Measurements from ENCODE around the gene PRTFDC1.

Gene PRTFDC1

DNA sequence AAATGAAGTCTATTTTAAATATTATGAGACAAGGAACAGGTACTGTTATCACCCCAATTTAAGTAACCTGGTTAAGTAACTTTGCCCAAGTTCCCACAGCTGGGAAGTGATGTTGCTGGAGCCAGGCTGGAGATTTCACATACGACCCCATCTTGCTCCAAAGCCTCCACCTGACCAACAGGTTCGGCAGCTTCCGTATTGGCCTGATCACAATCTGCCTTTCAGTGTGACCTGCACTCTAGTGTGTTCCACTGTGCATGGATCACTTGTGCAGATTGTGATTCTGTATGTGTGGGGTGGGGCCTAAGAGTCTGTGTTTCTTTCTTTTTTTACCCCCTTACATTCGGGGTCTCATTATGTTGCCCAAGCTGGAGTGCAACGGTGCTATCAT lies 66.1 kb downstream of the PRTFDC1 start:
- Histone ChIP-seq H3K9me3 (ENCODE audit: insufficient read depth, low read depth, low read length) (no peaks in the 10 kb centered on the region), H3K27me3 (ENCODE audit: insufficient read depth, low read length) (no peaks in the 10 kb centered on the region), H3K36me3 (ENCODE audit: insufficient read depth, low read length) (no peaks in the 10 kb centered on the region), H3K9ac (ENCODE audit: low read depth, low read length) (no peak overlapping the region), H3K4me3 (ENCODE audit: low read length) (no peak overlapping the region), H3K27ac (ENCODE audit: low read depth, low read length) (no peak overlapping the region), H3K4me1 (ENCODE audit: insufficient read depth, low read length) (peaks cover 16% of the 10 kb centered on the region; the same call in 1 of the 2 replicates)
- 82% methylated on average over 5 of the region's 5 CpGs for WGBS

DNA sequence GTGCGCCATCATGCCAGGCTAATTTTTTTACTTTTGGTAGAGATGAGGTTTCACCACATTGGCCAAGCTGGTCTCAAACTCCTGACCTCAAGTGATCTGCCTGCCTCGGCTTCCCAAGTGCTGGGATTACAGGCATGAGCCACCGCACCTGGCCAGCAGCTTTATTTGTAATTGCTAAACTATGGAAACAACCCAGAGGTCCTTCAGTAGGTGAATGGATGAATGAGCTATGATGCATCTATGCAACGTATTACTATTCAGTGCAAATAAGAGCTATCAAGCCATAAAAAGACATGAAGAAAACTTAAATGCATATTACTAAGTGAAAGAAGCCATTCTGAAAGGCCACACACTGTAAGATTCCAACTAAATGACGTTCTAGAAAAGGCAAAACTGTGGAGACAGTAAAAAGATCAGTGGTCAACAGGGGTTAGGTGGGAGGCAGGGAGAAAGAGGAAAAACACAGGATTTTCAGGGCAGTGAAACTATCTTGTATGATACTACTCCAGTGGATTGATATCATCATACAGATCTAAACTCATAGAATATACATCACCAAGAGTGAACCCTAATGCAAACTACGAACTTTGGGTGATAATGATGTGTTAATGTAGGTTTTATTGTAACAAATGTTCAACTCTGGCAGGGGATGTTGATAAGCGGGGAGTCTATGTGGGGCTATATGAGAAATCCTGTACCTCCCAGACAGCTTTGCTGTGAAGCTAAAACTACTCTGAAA lies 66.7 kb downstream of the PRTFDC1 start:
- H3K27me3 ChIP-seq (ENCODE audit: insufficient read depth, low read length): no peaks in the 10 kb centered on the region
- H3K4me1 ChIP-seq (ENCODE audit: insufficient read depth, low read length): peaks cover 16% of the 10 kb centered on the region; the same call in 1 of the 2 replicates
- no peaks in the 10 kb centered on the region for H3K9me3 ChIP-seq (ENCODE audit: insufficient read depth, low read depth, low read length)
- 94% methylated on average over 6 of the region's 7 CpGs for WGBS
- no peak overlapping the region for H3K27ac ChIP-seq (ENCODE audit: low read depth, low read length)
- no peak overlapping the region for H3K4me3 ChIP-seq (ENCODE audit: low read length)
- H3K36me3 ChIP-seq (ENCODE audit: insufficient read depth, low read length): no peaks in the 10 kb centered on the region
- no peak overlapping the region for H3K9ac ChIP-seq (ENCODE audit: low read depth, low read length)

DNA sequence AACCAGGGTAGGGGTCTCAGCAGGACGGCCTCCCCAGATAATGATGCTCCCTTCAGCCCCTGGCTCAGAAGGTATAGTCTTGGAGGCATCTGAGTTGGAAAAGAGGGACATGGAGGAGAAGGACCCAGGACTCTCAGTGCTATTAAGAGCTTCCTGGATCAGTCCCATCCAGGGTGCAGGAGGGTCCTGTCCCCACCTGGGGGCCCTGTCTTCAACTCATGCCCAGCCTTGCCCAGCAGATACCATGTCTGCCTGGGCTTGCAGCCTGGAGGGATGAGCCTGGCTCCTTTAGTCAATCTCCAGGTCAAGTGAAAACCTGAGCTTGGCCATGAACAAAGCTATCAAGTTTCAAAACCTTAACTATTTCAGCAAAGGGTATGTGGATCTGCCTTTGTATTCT lies 67.6 kb downstream of the PRTFDC1 start:
- no peak overlapping the region for H3K9ac ChIP-seq (ENCODE audit: low read depth, low read length)
- H3K4me1 ChIP-seq (ENCODE audit: insufficient read depth, low read length): peaks cover 16% of the 10 kb centered on the region; the same call in 1 of the 2 replicates
- no peak overlapping the region for H3K4me3 ChIP-seq (ENCODE audit: low read length)
- whole genome bisulfite sequencing: 100% methylated on average over 1 of the region's 1 CpG
- H3K27ac ChIP-seq (ENCODE audit: low read depth, low read length): no peak overlapping the region
- no peaks in the 10 kb centered on the region for H3K27me3 ChIP-seq (ENCODE audit: insufficient read depth, low read length)
- no peaks in the 10 kb centered on the region for H3K9me3 ChIP-seq (ENCODE audit: insufficient read depth, low read depth, low read length)
- H3K36me3 ChIP-seq (ENCODE audit: insufficient read depth, low read length): no peaks in the 10 kb centered on the region

DNA sequence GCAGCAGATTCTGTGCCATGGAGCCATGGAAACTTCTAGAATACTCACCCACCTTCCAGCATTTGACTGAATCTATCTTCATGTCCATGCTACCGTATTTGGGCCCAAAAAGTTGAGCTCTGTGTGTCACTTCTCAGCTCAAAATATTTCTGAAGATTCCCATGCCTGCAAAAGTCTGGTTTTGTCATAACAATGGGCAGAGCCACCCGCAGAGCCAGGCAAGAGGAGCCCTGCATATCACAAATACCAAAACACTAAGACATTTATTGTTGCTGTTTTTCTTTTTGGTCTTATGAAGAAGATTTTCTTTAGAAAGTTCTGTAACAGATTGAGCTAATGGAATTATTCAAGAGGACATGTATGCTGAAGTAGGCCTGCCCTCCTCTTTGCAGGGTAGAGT lies 68.1 kb downstream of the PRTFDC1 start:
- Histone ChIP-seq H3K4me1 (ENCODE audit: insufficient read depth, low read length) (peaks cover 16% of the 10 kb centered on the region; the same call in 1 of the 2 replicates), H3K9me3 (ENCODE audit: insufficient read depth, low read depth, low read length) (no peaks in the 10 kb centered on the region), H3K27me3 (ENCODE audit: insufficient read depth, low read length) (no peaks in the 10 kb centered on the region), H3K36me3 (ENCODE audit: insufficient read depth, low read length) (no peaks in the 10 kb centered on the region), H3K27ac (ENCODE audit: low read depth, low read length) (peak overlapping the region; percentile 41; the same call in 1 of the 2 replicates), H3K4me3 (ENCODE audit: low read length) (no peak overlapping the region), H3K9ac (ENCODE audit: low read depth, low read length) (no peak overlapping the region)
- 73% methylated on average over 2 of the region's 2 CpGs for WGBS

DNA sequence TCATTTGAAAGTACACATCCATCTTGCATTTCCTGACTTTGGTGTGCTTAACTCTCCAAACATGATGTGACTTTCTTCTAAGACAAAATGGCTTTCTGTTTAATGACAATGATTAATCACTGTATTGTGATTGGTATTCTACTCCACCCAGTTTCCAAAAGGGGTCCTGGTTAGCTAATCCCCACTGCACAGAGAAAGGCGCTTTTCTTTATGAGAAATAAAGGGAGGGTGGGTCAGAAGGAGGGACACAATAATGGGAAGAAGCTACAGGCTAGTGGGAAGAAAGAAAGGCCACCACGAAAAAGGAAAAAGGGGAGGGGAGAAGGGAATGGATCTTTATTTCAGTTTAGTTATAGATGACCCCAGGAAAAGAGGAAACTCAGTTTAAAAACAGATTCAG lies 69.2 kb downstream of the PRTFDC1 start:
- no peak overlapping the region for H3K9ac ChIP-seq (ENCODE audit: low read depth, low read length)
- H3K9me3 ChIP-seq (ENCODE audit: insufficient read depth, low read depth, low read length): no peaks in the 10 kb centered on the region
- no peaks in the 10 kb centered on the region for H3K27me3 ChIP-seq (ENCODE audit: insufficient read depth, low read length)
- H3K36me3 ChIP-seq (ENCODE audit: insufficient read depth, low read length): no peaks in the 10 kb centered on the region
- 46% methylated on average over 2 of the region's 2 CpGs for WGBS
- H3K4me1 ChIP-seq (ENCODE audit: insufficient read depth, low read length): peaks cover 24% of the 10 kb centered on the region; the same call in 1 of the 2 replicates
- no peak overlapping the region for H3K27ac ChIP-seq (ENCODE audit: low read depth, low read length)
- no peak overlapping the region for H3K4me3 ChIP-seq (ENCODE audit: low read length)

DNA sequence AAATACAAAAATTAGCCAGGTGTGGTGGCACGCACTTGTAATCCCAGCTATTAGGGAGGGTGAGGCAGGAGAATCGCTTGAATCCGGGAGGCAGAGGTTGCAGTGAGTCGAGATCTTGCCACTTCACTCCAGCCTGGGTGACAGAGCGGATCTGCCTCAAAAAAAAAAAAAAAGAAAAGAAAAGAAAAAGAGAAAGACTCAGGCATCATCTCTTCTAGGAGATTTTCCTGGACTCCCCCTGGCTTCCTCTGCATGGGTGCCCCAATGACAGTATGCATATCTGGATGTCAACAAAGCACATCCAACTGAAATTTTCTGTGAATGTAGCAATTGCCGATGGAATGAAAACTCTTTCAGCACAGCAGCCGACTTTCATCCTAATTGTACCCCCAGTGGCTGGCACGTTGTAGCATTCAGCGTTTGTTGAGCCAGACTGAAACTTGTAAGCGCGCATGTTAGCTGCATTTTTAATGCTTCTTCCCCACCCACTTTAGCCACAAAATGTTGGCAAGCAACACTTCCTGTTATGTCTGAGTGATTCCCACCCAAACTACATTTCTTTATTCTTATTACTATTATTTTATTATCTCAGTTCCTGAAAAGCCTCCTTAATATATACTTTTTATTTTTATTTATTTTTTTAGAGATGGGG lies 70.2 kb downstream of the PRTFDC1 start:
- Histone ChIP-seq H3K4me3 (ENCODE audit: low read length) (no peak overlapping the region), H3K27me3 (ENCODE audit: insufficient read depth, low read length) (no peaks in the 10 kb centered on the region), H3K9ac (ENCODE audit: low read depth, low read length) (no peak overlapping the region), H3K36me3 (ENCODE audit: insufficient read depth, low read length) (no peaks in the 10 kb centered on the region), H3K9me3 (ENCODE audit: insufficient read depth, low read depth, low read length) (no peaks in the 10 kb centered on the region), H3K27ac (ENCODE audit: low read depth, low read length) (no peak overlapping the region), H3K4me1 (ENCODE audit: insufficient read depth, low read length) (peaks cover 25% of the 10 kb centered on the region; the same call in 1 of the 2 replicates)
- 94% methylated on average over 10 of the region's 11 CpGs for WGBS

DNA sequence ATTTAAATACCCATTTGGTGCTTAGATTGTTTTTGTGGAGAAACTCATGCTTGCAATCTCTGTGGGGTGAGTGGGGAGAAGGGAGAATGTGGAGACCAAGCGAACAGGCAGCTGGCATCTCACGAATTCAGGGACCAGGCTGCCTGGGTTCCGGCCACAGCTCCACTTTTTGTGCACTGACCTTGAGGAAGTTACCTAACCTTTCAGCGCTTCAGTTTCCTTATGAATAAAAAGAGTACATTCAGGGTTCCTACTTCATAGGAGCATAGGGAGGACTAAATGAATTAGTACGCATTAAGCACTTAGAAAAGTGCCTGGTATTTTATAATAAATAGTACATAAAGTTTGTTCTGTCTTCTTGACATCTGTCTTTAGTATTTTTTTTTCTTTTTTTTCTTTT lies 72.5 kb downstream of the PRTFDC1 start:
- no peaks in the 10 kb centered on the region for H3K9me3 ChIP-seq (ENCODE audit: insufficient read depth, low read depth, low read length)
- WGBS: 92% methylated on average over 4 of the region's 5 CpGs
- no peaks in the 10 kb centered on the region for H3K27me3 ChIP-seq (ENCODE audit: insufficient read depth, low read length)
- peaks cover 22% of the 10 kb centered on the region; the same call in 1 of the 2 replicates for H3K4me1 ChIP-seq (ENCODE audit: insufficient read depth, low read length)
- H3K27ac ChIP-seq (ENCODE audit: low read depth, low read length): no peak overlapping the region
- no peaks in the 10 kb centered on the region for H3K36me3 ChIP-seq (ENCODE audit: insufficient read depth, low read length)
- no peak overlapping the region for H3K4me3 ChIP-seq (ENCODE audit: low read length)
- H3K9ac ChIP-seq (ENCODE audit: low read depth, low read length): no peak overlapping the region

DNA sequence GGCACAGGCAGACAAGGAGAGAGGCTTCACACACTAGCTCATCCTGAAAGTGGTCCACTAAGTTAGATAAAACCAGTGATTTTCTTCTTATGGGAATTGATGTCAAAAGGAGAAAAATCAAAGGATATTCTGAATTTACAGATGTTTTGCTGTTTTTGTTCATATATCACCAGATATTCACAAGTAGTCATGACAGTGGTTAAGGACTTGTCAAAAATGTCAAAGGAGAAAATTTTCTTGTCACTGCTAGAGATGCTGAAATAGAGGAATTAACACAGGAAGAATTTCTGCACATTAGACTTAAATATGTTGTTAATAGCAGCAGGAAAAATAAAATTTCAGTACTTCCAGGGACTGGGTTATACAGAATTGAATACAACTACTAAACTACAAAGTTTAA lies 78.3 kb downstream of the PRTFDC1 start:
- no peaks in the 10 kb centered on the region for H3K27me3 ChIP-seq (ENCODE audit: insufficient read depth, low read length)
- H3K9me3 ChIP-seq (ENCODE audit: insufficient read depth, low read depth, low read length): no peaks in the 10 kb centered on the region
- no peaks in the 10 kb centered on the region for H3K36me3 ChIP-seq (ENCODE audit: insufficient read depth, low read length)
- H3K27ac ChIP-seq (ENCODE audit: low read depth, low read length): no peak overlapping the region
- no peak overlapping the region for H3K4me3 ChIP-seq (ENCODE audit: low read length)
- H3K4me1 ChIP-seq (ENCODE audit: insufficient read depth, low read length): peaks cover 18% of the 10 kb centered on the region
- no peak overlapping the region for H3K9ac ChIP-seq (ENCODE audit: low read depth, low read length)

DNA sequence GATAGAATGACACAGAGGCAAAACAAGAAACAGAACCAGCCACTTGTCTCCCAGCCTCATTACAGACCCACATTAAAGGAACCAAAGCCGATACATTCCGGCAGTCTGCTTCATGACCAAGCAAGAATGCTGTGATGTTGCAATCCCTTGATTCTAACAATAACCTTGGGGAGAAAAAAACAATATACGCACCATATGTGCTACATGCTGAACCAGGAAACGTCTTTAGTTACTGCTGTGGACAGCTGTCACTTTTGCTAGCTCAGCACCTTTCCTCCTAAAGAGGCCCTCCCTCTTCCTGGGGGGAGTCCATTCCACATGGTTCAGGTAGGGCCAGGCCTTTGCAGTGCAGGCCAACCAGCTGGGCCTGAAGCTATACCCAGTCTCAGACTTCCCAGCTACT lies 79.1 kb downstream of the PRTFDC1 start:
- Histone ChIP-seq H3K4me1 (ENCODE audit: insufficient read depth, low read length) (peaks cover 12% of the 10 kb centered on the region), H3K9me3 (ENCODE audit: insufficient read depth, low read depth, low read length) (no peaks in the 10 kb centered on the region), H3K9ac (ENCODE audit: low read depth, low read length) (no peak overlapping the region), H3K36me3 (ENCODE audit: insufficient read depth, low read length) (no peaks in the 10 kb centered on the region), H3K27ac (ENCODE audit: low read depth, low read length) (no peak overlapping the region), H3K27me3 (ENCODE audit: insufficient read depth, low read length) (no peaks in the 10 kb centered on the region), H3K4me3 (ENCODE audit: low read length) (no peak overlapping the region)
- WGBS: 87% methylated on average over 4 of the region's 4 CpGs

DNA sequence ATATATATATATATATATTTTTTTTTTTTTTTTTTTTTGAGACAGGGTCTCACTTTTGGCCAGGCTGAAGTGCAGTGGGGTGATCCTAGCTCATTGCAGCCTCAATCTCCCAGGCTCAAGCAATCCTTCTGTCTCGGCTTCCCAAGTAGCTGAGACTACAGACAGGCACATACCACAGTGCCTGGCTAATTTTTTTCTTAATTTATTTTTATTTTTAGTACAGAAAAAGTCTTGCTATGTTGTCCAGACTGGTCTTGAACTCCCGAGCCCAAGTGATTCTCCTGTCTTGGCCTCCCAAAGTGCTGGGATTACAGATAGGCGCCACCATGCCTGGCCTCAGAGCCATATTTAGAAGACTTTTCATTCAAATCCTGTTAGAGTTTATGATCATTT lies 79.6 kb downstream of the PRTFDC1 start:
- Histone ChIP-seq H3K9ac (ENCODE audit: low read depth, low read length) (no peak overlapping the region), H3K27me3 (ENCODE audit: insufficient read depth, low read length) (no peaks in the 10 kb centered on the region), H3K27ac (ENCODE audit: low read depth, low read length) (no peak overlapping the region), H3K9me3 (ENCODE audit: insufficient read depth, low read depth, low read length) (no peaks in the 10 kb centered on the region), H3K4me1 (ENCODE audit: insufficient read depth, low read length) (peaks cover 10% of the 10 kb centered on the region), H3K4me3 (ENCODE audit: low read length) (no peak overlapping the region), H3K36me3 (ENCODE audit: insufficient read depth, low read length) (no peaks in the 10 kb centered on the region)
- WGBS: 95% methylated on average over 3 of the region's 3 CpGs

DNA sequence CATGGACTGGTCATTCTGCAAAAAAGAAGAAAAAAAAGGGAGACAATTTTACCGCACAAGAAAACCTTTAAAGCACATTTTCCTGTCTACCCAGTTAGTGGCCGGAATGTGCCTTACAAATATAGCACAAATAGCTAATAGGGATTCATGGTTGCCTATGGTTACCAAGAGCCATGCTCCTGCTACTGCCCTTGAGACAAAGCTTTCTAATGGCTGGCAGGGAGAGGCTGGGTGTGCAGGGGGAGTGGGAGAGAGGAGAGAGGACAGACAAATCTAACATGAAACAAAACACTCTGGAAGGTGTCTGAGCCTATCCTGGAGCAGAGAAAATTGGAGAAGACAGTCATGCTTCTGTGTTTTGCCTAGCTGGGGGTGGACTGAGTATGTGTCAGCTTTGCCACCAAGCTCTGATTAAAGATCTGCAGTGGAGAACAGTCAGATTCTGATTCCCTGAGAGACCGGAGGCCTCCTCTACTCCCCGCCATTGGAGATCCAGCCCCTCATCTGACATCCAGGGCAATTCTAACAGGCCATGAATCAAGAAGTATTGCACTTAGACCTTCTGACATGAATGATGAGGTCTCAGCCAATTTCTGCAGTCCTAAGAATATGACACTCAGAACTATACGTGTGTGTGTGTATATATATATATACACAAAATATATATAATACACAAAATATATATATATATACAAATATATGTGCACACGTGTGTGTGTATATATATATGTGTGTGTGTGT lies 80.2 kb downstream of the PRTFDC1 start:
- Histone ChIP-seq H3K9me3 (ENCODE audit: insufficient read depth, low read depth, low read length) (no peaks in the 10 kb centered on the region), H3K36me3 (ENCODE audit: insufficient read depth, low read length) (no peaks in the 10 kb centered on the region), H3K27me3 (ENCODE audit: insufficient read depth, low read length) (no peaks in the 10 kb centered on the region), H3K9ac (ENCODE audit: low read depth, low read length) (no peak overlapping the region), H3K27ac (ENCODE audit: low read depth, low read length) (no peak overlapping the region), H3K4me3 (ENCODE audit: low read length) (no peak overlapping the region), H3K4me1 (ENCODE audit: insufficient read depth, low read length) (peaks cover 13% of the 10 kb centered on the region)
- 88% methylated on average over 4 of the region's 6 CpGs for WGBS

Measured in HUES64 (cell line).